ENCODE measurements around the gene HTR1D. TPM values are rescaled to one million over a fixed set of nuclear protein-coding genes. Genes with fewer than 3 reads are reported as not detected.
A peak's percentile ranks its signal among the peaks of the same experiment; 100 is the strongest.

HTR1D gene
- total RNA-seq, 1 experiment from 2014 or later, result 3.1 TPM

DNA sequence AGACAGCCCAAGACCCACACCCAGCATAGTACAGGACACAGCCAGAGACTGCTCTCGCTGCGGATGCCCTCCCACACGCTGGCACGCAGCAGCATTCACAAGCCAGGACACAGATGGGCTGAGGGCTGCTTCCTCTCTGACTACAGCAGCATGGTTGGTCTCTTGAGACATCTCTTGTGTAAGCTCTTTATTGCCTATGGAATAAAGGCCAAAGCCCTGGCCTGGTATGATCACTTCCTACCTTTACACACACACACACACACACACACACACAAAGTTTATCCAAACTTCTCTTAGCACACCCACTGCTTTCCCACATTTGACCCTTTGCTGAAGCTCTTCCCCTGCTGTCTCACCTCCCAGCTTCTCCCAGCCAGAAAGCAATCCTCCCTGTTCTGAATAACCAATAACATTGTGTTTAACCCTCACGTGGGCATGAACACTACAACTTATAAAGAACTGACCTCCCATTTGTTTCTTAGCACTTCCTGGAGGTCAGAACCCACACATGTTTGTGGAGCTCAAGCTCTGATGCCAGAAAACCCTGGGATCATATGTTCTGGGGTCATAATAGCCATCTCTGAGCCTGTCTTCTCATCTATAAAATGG, 47.5 kb downstream of the HTR1D start:
- no peak overlapping the region for H2BK15ac ChIP-seq (ENCODE audit: low read depth, low read length)
- Mint-ChIP-seq H3K36me3 (ENCODE audit: insufficient read depth in 1 of 3, low read depth in 3 of 3) (peaks cover 0 to 3% (median 2%) of the 10 kb centered on the region in 3 experiments; a peak in 3 of 7 replicates), H3K27ac (peak overlapping the region in 1 of 3 experiments; percentile 42; a peak in 2 of 7 replicates), H3K9me3 (0 out of 5 replicates have a peak, but pooled peaks cover 0 to 2% of the 10 kb centered on the region in 2 experiments), H3K4me3 (peak overlapping the region in 1 of 2 experiments; percentile 98; a peak in 3 of 5 replicates), H3K27me3 (ENCODE audit: low read depth) (peaks cover 7% of the 10 kb centered on the region), H3K4me1 (peaks cover 22 to 28% of the 10 kb centered on the region in 2 experiments)
- no peak overlapping the region for H3K14ac ChIP-seq (ENCODE audit: insufficient read depth, low read length)
- H4K5ac ChIP-seq (ENCODE audit: insufficient read length, low read depth, low read length), result no peak overlapping the region
- no peak overlapping the region for H2BK12ac ChIP-seq (ENCODE audit: insufficient read length, low read depth, low read length)
- no peaks in the 10 kb centered on the region; the same call in 1 of the 2 replicates for H3K27me3 ChIP-seq (ENCODE audit: insufficient read depth, low read length)
- H3K18ac ChIP-seq (ENCODE audit: insufficient read length, low read depth, low read length), result no peak overlapping the region
- no peaks in the 10 kb centered on the region for H4K20me1 ChIP-seq (ENCODE audit: control insufficient read depth, insufficient read depth, insufficient read length)
- H2BK120ac ChIP-seq (ENCODE audit: low read depth, low read length, poor library complexity, severe bottlenecking), result no peak overlapping the region
- H3K9ac ChIP-seq (ENCODE audit: extremely low read depth, insufficient read length, low read length), result no peak overlapping the region
- DNase-seq, result peak; percentile 45
- no peak overlapping the region for H3K4ac ChIP-seq (ENCODE audit: low read depth, low read length)
- H3K9me3 ChIP-seq (ENCODE audit: control insufficient read depth, low read depth, low read length), result no peaks in the 10 kb centered on the region
- no peak overlapping the region for H3K23ac ChIP-seq (ENCODE audit: insufficient read length, low read depth, low read length)
- H3K4me2 ChIP-seq (ENCODE audit: insufficient read depth, insufficient read length, low read length), result peak overlapping the region; percentile 30
- H3K79me1 ChIP-seq (ENCODE audit: insufficient read depth, low read depth, low read length, poor library complexity, severe bottlenecking), result peaks cover 2% of the 10 kb centered on the region
- H2AK5ac ChIP-seq (ENCODE audit: insufficient read length, low read length), result no peak overlapping the region
- no peak overlapping the region for H3T11ph ChIP-seq (ENCODE audit: low read length)
- H2AFZ ChIP-seq (ENCODE audit: low read length), result no peak overlapping the region
- no CpG with 5 or more reads among the region's 5 CpGs for WGBS (ENCODE audit: extremely low coverage, insufficient read length, low lambda C conversion rate)
- H3K79me2 ChIP-seq (ENCODE audit: insufficient read depth, low read length), result peaks cover 20% of the 10 kb centered on the region; the same call in 1 of the 2 replicates
- no peak overlapping the region for H3K56ac ChIP-seq (ENCODE audit: insufficient read length, low read depth, low read length)
- no peak overlapping the region for H2BK20ac ChIP-seq (ENCODE audit: low read depth, low read length, poor library complexity, severe bottlenecking)
- H3K23me2 ChIP-seq (ENCODE audit: insufficient read length, low read depth, low read length, poor library complexity, severe bottlenecking), result peaks cover 6% of the 10 kb centered on the region
- no peak overlapping the region for H2BK5ac ChIP-seq (ENCODE audit: insufficient read length, low read length)
- H4K8ac ChIP-seq (replicated peaks; ENCODE audit: insufficient read length, low read depth, low read length), result no peak overlapping the region
- no peak overlapping the region for H4K91ac ChIP-seq (ENCODE audit: insufficient read length, low read depth, low read length)
- H3K27ac ChIP-seq (ENCODE audit: insufficient read length, low read depth, low read length), result no peak overlapping the region
- TF ChIP-seq, protein P1, sequence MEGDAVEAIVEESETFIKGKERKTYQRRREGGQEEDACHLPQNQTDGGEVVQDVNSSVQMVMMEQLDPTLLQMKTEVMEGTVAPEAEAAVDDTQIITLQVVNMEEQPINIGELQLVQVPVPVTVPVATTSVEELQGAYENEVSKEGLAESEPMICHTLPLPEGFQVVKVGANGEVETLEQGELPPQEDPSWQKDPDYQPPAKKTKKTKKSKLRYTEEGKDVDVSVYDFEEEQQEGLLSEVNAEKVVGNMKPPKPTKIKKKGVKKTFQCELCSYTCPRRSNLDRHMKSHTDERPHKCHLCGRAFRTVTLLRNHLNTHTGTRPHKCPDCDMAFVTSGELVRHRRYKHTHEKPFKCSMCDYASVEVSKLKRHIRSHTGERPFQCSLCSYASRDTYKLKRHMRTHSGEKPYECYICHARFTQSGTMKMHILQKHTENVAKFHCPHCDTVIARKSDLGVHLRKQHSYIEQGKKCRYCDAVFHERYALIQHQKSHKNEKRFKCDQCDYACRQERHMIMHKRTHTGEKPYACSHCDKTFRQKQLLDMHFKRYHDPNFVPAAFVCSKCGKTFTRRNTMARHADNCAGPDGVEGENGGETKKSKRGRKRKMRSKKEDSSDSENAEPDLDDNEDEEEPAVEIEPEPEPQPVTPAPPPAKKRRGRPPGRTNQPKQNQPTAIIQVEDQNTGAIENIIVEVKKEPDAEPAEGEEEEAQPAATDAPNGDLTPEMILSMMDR (conservative IDR thresholded peaks at IDR 0.05), result no peak
- no peaks in the 10 kb centered on the region; the same call in 1 of the 2 replicates for H3K4me1 ChIP-seq (ENCODE audit: insufficient read depth, low read length)

Measured in H9 (cell line).